Breast epithelium (tissue), 3 donors: ENCODE data around the gene RNH1.

Experiments
- POLR2A ChIP-seq: fragments of 450-650 bp; IDR thresholded peaks from one replicate; pipeline ENCODE4 v1.6.1; 2016; ENCODE audit warnings: antibody characterized with exemption, mild to moderate bottlenecking, moderate library complexity
- POLR2AphosphoS5 ChIP-seq, 3 donors: sonication (generic); formaldehyde crosslinking; IDR thresholded peaks; one replicate each; pipeline ENCODE4 v1.6.1; 2017; ENCODE audit warnings: antibody characterized with exemption in 3 of 3
- TF ChIP-seq, protein P1 (sequence below), 3 donors: fragments of 450-650 bp; IDR thresholded peaks; one replicate each; pipeline ENCODE4 v1.5.1; 2016 to 2017; ENCODE audit warnings: antibody characterized with exemption in 3 of 3, mild to moderate bottlenecking in 3 of 3, moderate library complexity in 3 of 3

DNA sequence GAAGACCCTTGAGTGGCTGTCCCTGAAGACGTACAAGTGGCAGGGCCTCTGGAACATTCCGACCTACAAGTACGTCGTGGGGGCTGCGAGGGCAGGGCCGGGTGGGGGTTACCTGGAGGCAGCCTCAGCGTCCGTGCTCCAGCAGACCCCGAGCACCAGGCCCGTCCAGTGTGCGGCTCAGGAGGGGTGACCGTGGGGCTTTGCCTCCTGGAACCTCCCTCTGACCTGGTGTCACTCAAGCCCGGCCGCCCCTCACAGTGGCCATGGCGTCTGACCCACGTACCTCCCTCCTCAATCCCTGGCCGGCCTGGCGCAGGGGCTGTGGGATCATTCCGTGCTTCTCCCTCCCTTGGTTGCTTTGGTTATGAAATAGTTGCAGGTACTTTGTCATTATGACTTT, 18.5 kb downstream of the RNH1 start:
- TF ChIP-seq POLR2AphosphoS5 (IDR thresholded peaks at IDR 0.05): no peak
- TF ChIP-seq, protein P1, sequence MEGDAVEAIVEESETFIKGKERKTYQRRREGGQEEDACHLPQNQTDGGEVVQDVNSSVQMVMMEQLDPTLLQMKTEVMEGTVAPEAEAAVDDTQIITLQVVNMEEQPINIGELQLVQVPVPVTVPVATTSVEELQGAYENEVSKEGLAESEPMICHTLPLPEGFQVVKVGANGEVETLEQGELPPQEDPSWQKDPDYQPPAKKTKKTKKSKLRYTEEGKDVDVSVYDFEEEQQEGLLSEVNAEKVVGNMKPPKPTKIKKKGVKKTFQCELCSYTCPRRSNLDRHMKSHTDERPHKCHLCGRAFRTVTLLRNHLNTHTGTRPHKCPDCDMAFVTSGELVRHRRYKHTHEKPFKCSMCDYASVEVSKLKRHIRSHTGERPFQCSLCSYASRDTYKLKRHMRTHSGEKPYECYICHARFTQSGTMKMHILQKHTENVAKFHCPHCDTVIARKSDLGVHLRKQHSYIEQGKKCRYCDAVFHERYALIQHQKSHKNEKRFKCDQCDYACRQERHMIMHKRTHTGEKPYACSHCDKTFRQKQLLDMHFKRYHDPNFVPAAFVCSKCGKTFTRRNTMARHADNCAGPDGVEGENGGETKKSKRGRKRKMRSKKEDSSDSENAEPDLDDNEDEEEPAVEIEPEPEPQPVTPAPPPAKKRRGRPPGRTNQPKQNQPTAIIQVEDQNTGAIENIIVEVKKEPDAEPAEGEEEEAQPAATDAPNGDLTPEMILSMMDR (IDR thresholded peaks at IDR 0.05): no peak
- no peak for TF ChIP-seq POLR2A
